ENCODE data around the gene DNLZ.

GRCh38 chr9:136349546-136349945 is 14.0 kb downstream of the DNLZ start:
- TF ChIP-seq ZNF274 (IDR thresholded peaks at IDR 0.05; ENCODE audit: low read depth, low read length) (no peak), YY1 (IDR thresholded peaks at IDR 0.05; ENCODE audit: insufficient read depth, insufficient read length) (no peak), SUZ12 (IDR thresholded peaks at IDR 0.05; ENCODE audit: extremely low read depth, insufficient read depth, insufficient read length) (no peak)
